A549 treated with ZK216348 at 1 μM for 4 hours (cell line): Measurements from ENCODE around the gene MYO1D. TPM values are rescaled to one million over a fixed set of nuclear protein-coding genes. Genes with fewer than 3 reads are reported as not detected.

Experiments used
- total RNA-seq: library from RNA; stranded (reverse); fragments of 200-300 nt; extraction: Qiagen RNA extraction; gene quantifications from 5 replicates; pipeline ENCODE4 v1.2.3, GENCODE V29; 2022; ENCODE audit warnings: low read depth

The MYO1D gene
- total RNA-seq = 1.4 to 3.0 TPM (median 2.3 TPM) in 5 replicates

GRCh38 chr17:32876417-32877163 is at the start of gene MYO1D:
MYO1D (minus strand) TSS chr17:32877124; CDS start chr17:32876872, 252 bp downstream.

GRCh38 chr17:32486701-32487472 is 390.0 kb downstream of the MYO1D start, which contains the start of gene CDK5R1:
CDK5R1 (plus strand) TSS chr17:32486993; CDS start chr17:32487621, 628 bp downstream.

GRCh38 chr17:32444301-32445073 is 432.4 kb downstream of the MYO1D start, which contains the start of gene PSMD11:
PSMD11 (plus strand) TSS chr17:32444510; CDS start chr17:32444524, 14 bp downstream.

Other genes with a start within 250 kb of the MYO1D start
- 39.9 to 50.2 TPM (median 49.0 TPM) in 5 replicates for gene TMEM98, start 51.0 kb upstream of the MYO1D start, total RNA-seq
- not detected in 5 replicates for gene SPACA3, start 114.7 kb upstream of the MYO1D start, total RNA-seq